Measurements from ENCODE around the gene C16orf95. TPM values are rescaled to one million over a fixed set of nuclear protein-coding genes. Genes with fewer than 3 reads are reported as not detected.

Gene C16orf95
- total RNA-seq, 1 donor from 2014 or later = 6.9 TPM

DNA sequence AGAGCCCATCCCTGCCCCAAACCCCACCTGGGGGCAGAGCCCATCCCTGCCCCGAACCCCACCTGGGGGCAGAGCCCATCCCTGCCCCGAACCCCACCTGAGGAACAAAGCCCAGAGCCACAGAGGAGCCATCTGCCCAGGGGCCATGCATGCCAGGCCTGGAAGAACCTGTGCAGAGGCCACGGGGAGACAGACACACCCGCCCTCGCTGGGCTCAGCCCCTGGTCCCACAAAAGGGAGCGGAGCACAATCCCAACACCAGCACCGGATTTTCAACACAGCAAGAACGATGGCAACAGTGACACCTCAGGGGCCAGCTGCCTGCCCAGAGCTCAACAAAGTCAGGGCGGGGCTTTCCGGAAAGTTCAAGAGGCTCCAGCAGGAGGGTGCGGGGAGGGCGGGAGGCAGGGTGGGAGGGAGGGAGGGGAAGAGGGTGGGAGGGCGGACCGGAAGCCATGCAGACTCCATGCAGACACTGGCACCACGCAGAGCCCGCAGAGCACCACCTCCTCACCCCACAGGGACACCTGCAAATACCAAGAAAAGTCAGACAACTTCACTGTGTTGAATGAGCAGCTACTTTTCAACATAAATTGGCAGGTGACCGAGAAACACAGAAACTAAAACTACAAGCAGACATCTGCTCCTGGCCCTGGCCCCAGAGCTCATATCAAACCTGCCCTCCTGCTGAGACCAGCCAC lies 27.9 kb upstream of the C16orf95 start:
- Mint-ChIP-seq H3K4me3 (ENCODE audit: unreplicated experiment) (no peak overlapping the region), H3K9me3 (ENCODE audit: low read depth) (no peaks in the 10 kb centered on the region), H3K27me3 (ENCODE audit: low read depth) (no peaks in the 10 kb centered on the region), H3K4me1 (ENCODE audit: low read depth) (peaks cover 16% of the 10 kb centered on the region), H3K27ac (ENCODE audit: unreplicated experiment) (peak overlapping the region; percentile 14), H3K36me3 (ENCODE audit: low read depth) (peaks cover 22% of the 10 kb centered on the region)
- DNase-seq (ENCODE audit: low spot score) = no peak
- TF ChIP-seq, protein P1, sequence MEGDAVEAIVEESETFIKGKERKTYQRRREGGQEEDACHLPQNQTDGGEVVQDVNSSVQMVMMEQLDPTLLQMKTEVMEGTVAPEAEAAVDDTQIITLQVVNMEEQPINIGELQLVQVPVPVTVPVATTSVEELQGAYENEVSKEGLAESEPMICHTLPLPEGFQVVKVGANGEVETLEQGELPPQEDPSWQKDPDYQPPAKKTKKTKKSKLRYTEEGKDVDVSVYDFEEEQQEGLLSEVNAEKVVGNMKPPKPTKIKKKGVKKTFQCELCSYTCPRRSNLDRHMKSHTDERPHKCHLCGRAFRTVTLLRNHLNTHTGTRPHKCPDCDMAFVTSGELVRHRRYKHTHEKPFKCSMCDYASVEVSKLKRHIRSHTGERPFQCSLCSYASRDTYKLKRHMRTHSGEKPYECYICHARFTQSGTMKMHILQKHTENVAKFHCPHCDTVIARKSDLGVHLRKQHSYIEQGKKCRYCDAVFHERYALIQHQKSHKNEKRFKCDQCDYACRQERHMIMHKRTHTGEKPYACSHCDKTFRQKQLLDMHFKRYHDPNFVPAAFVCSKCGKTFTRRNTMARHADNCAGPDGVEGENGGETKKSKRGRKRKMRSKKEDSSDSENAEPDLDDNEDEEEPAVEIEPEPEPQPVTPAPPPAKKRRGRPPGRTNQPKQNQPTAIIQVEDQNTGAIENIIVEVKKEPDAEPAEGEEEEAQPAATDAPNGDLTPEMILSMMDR (IDR thresholded peaks at IDR 0.05) = no peak

DNA sequence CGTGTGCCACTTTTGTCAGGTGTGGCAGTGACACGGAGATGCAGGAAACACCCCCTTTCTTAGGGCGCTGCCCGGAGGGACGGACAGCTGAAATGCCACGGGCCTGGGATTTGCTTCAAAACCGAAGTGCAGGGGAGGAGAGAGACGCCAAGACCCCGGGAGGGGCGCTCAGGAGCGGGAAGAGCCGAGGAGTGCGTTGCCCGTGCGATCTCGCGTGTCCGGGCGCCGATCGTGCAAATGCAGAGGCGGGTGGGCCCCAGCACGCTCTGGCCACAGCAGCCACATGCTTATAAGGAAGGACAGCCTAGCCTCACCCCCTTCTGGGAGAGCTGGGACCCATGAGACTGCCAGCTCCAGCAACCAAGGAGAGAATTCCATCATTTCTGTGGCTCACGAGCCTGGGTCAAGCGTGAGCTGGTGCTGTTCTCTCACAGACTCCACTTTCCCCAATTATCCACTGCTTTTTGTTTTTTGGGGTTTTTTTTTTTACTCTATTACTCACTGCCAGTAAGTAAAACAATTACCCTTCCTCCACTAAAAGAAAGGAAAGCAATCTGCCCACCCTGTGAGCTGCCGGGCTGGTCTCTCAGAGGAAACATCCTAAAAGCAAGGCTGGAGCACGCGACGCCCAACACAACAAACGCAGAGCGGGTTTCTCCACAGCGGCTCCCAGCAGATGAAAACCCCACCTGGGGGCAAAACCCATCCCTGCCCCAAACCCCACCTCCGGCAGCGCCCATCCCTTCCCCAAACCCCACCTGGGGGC lies 27.2 kb upstream of the C16orf95 start:
- DNase-seq (ENCODE audit: low spot score) = no peak
- no peaks in the 10 kb centered on the region for H3K9me3 Mint-ChIP-seq (ENCODE audit: low read depth)
- TF ChIP-seq, protein P1 (IDR thresholded peaks at IDR 0.05) = no peak
- no peaks in the 10 kb centered on the region for H3K27me3 Mint-ChIP-seq (ENCODE audit: low read depth)
- no peak overlapping the region for H3K27ac Mint-ChIP-seq (ENCODE audit: unreplicated experiment)
- no peak overlapping the region for H3K4me3 Mint-ChIP-seq (ENCODE audit: unreplicated experiment)
- H3K4me1 Mint-ChIP-seq (ENCODE audit: low read depth) = peaks cover 16% of the 10 kb centered on the region
- H3K36me3 Mint-ChIP-seq (ENCODE audit: low read depth) = peaks cover 20% of the 10 kb centered on the region

DNA sequence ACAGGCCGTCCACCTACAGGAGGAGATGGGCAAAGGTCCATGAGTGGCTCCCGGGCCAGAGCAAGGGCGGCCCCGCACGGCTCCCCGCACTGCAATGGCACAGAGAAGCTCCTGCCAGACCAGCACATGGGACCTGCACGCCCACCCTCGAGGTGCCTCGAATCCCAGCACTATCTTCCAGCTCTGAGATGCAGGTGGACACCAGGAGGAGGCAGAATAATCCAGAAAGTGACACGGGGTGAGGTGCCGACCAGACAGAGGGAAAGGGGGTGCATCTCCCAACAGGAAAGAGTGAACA lies 26.5 kb upstream of the C16orf95 start:
- Mint-ChIP-seq H3K9me3 (ENCODE audit: low read depth) (no peaks in the 10 kb centered on the region), H3K4me1 (ENCODE audit: low read depth) (peaks cover 16% of the 10 kb centered on the region), H3K36me3 (ENCODE audit: low read depth) (peaks cover 27% of the 10 kb centered on the region), H3K27me3 (ENCODE audit: low read depth) (no peaks in the 10 kb centered on the region), H3K4me3 (ENCODE audit: unreplicated experiment) (no peak overlapping the region), H3K27ac (ENCODE audit: unreplicated experiment) (no peak overlapping the region)
- no peak for DNase-seq (ENCODE audit: low spot score)
- TF ChIP-seq, protein P1 (IDR thresholded peaks at IDR 0.05) = no peak

DNA sequence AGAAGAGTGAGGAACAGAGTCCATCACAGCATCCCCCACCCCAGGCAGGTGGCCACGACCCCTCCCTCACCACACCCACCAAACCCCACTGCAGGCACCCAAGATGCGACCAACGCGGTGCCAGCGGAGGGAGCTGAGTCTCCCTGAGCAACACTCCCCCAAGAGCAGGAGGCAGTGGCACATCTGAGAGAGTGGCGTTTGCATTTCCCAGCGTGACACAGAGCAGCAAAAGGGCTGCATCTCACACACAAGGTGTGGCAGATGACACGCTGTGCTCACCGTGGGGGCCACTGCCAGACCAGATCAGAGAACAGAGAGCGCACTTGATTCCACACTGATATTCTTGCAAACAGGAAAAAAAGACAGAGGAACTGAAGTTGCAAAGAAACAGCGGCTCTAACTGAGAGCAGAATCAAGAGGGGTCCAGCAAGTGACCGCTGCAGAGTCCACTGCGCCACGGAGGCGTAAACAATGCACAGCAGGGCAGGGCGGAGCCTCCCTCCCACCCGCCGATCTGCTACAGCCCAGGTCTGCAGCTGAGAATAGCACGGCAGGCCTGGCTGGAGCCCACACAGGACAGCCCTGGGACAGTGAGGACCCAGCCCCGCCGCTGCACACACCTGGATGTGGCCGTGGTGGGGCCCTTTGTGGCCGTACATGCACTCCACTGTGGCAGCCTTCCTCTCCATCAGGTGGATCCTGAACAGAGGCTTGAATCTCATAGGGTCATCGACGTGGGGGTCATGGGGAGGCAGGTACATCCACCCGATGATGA lies 26.0 kb upstream of the C16orf95 start:
- Mint-ChIP-seq H3K4me1 (ENCODE audit: low read depth) (peaks cover 16% of the 10 kb centered on the region), H3K27ac (ENCODE audit: unreplicated experiment) (no peak overlapping the region), H3K9me3 (ENCODE audit: low read depth) (no peaks in the 10 kb centered on the region), H3K4me3 (ENCODE audit: unreplicated experiment) (no peak overlapping the region), H3K36me3 (ENCODE audit: low read depth) (peaks cover 27% of the 10 kb centered on the region), H3K27me3 (ENCODE audit: low read depth) (no peaks in the 10 kb centered on the region)
- no peak for DNase-seq (ENCODE audit: low spot score)
- TF ChIP-seq, protein P1 (IDR thresholded peaks at IDR 0.05) = no peak

DNA sequence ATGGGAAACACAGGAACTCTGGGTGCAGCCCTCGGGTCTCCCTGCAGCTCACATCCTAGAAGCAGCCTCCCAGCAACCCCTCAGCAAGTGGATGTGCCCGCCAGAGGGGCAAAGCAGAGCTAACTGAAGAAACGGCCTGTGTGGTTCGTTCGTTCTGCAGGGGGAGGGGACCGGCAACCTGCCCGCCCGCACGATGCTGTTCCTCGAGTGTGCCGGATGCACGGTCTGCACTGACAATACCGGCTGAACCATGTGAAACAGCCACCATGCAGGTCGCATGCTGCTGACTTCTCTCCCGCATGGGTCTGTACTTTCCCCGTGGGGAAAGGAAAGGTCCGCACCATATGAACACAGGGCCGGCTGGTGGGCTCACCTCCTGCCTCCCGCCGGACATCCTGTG lies 25.3 kb upstream of the C16orf95 start:
- H3K9me3 Mint-ChIP-seq (ENCODE audit: low read depth) = no peaks in the 10 kb centered on the region
- H3K4me1 Mint-ChIP-seq (ENCODE audit: low read depth) = peaks cover 16% of the 10 kb centered on the region
- TF ChIP-seq, protein P1 (IDR thresholded peaks at IDR 0.05) = no peak
- no peak for DNase-seq (ENCODE audit: low spot score)
- peaks cover 26% of the 10 kb centered on the region for H3K36me3 Mint-ChIP-seq (ENCODE audit: low read depth)
- no peak overlapping the region for H3K4me3 Mint-ChIP-seq (ENCODE audit: unreplicated experiment)
- no peaks in the 10 kb centered on the region for H3K27me3 Mint-ChIP-seq (ENCODE audit: low read depth)
- H3K27ac Mint-ChIP-seq (ENCODE audit: unreplicated experiment) = no peak overlapping the region

All from chondrocyte (in vitro differentiated cells).